Ishikawa (cell line): ENCODE data around the gene PCCA.

Experiments used
- NFIC ChIP-seq: IDR thresholded peaks from 2 replicates; pipeline ENCODE4 v1.6.1; 2012
- TF ChIP-seq, protein P1 (sequence below): IDR thresholded peaks from 2 replicates; pipeline ENCODE4 v1.6.1; 2012

DNA sequence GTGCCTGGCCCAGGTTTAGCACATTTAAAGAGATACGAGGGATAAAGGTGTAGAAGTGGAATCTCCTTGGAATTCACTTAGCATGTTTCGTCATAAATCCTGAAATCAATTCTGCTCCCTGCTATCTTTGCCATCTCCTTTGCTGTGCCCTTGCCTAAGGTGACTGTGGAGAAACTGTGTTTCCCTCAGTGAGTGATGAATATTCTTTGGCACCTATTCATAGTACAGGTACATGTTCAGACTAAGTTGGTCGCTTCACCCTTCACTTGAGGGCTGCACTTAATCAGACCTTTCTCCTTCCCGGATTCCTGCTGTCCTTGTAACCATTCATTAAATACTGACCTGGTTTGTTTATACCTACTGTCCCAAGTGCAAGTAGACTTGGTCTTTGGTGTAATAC lies 17.8 kb downstream of the PCCA start:
- TF ChIP-seq NFIC: no peak
- TF ChIP-seq, protein P1, sequence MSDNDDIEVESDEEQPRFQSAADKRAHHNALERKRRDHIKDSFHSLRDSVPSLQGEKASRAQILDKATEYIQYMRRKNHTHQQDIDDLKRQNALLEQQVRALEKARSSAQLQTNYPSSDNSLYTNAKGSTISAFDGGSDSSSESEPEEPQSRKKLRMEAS: no peak
